GM12878 (cell line): ENCODE results near the gene ZSCAN22. TPM values are rescaled to one million over a fixed set of nuclear protein-coding genes. Genes with fewer than 3 reads are reported as not detected.

ENCODE experiments used
- ATAC-seq: fragments of 200-7000 bp; cut with Tn5 transposase; 3 replicates; pipeline ENCODE4 v1.9.1; 2020; ENCODE audit warnings: mild to moderate bottlenecking, moderate library complexity
- BruUV-seq: library from RNA; stranded (reverse); fragments of 400-500 nt; replicated peaks from 2 replicates; lab custom pipeline; 2021; lab: Mats Ljungman, UMichigan
- CTCF ChIA-PET: fragments of 300-600 bp; sonication (Branson Sonifier 250); formaldehyde crosslinking; extraction: SDS; loops from one replicate; lab custom pipeline; 2021; ENCODE audit warnings: inconsistent platforms; lab: Yijun Ruan, JAX
- POLR2A ChIA-PET: fragments of 350-600 bp; formaldehyde crosslinking; extraction: SDS; loops from one replicate; lab custom pipeline; 2021; ENCODE audit warnings: inconsistent platforms; lab: Charles Lee
- RAD21 ChIA-PET: fragments of 300-600 bp; sonication (Branson Sonifier 250); formaldehyde crosslinking; loops from one replicate; lab custom pipeline; 2023; ENCODE audit warnings: antibody characterized with exemption; ENCODE audit not compliant: unreplicated experiment; lab: Charles Lee
- SMC1A ChIA-PET: fragments of 300-600 bp; sonication (Branson Sonifier 250); formaldehyde crosslinking; loops from one replicate; lab custom pipeline; 2023; ENCODE audit not compliant: unreplicated experiment, uncharacterized antibody; lab: Charles Lee
- DNase-seq: peaks from one replicate; pipeline ENCODE4 v3.0.0-alpha.2; 2011; ENCODE audit warnings: low read depth, low spot score
- FAIRE-seq: peaks from 3 replicates; lab custom pipeline; 2011; peaks lifted over from hg19 to GRCh38; lab: Jason Lieb, UNC
- H2AFZ ChIP-seq: 2 replicates; pipeline ENCODE4 v1.6.0; 2011; ENCODE audit warnings: low read depth, low read length, control low read depth; ENCODE audit not compliant: control insufficient read depth
- H3K27ac ChIP-seq: 2 replicates; pipeline ENCODE4 v1.5.1; 2011; ENCODE audit warnings: control low read depth; ENCODE audit not compliant: control insufficient read depth, insufficient read depth
- H3K27me3 ChIP-seq, 2 experiments: replicated peaks in 1 of 2; 2 replicates each; pipeline versions ENCODE4 v1.6.0 to v1.6.1; 2011; ENCODE audit warnings: low read length in 1 of 2; ENCODE audit not compliant: control insufficient read depth in 2 of 2, insufficient read depth in 2 of 2
- H3K36me3 ChIP-seq, 2 experiments: 2 replicates each; pipeline ENCODE4 v1.5.1; 2011; ENCODE audit warnings: low read length in 1 of 2; ENCODE audit not compliant: control insufficient read depth in 2 of 2, insufficient read depth in 2 of 2
- H3K4me1 ChIP-seq: 2 replicates; pipeline ENCODE4 v1.6.1; 2011; ENCODE audit warnings: mild to moderate bottlenecking, low read length, moderate library complexity, mixed read lengths; ENCODE audit not compliant: control insufficient read depth, insufficient read depth
- H3K4me2 ChIP-seq: 2 replicates; pipeline ENCODE4 v1.6.0; 2011; ENCODE audit warnings: control low read depth; ENCODE audit not compliant: control insufficient read depth, insufficient read depth
- H3K4me3 ChIP-seq: fragments of 200-600 bp; sonication (generic); 2 replicates; pipeline ENCODE4 v1.5.1; 2016
- H3K79me2 ChIP-seq: 2 replicates; pipeline ENCODE4 v1.6.0; 2011; ENCODE audit warnings: low read length; ENCODE audit not compliant: control insufficient read depth, insufficient read depth
- H3K9ac ChIP-seq: 2 replicates; pipeline ENCODE4 v1.8.0; 2011; ENCODE audit warnings: low read length, control low read depth, mixed read lengths; ENCODE audit not compliant: control insufficient read depth, insufficient read depth
- H3K9me3 ChIP-seq: replicated peaks from 3 replicates; pipeline ENCODE4 v1.5.1; 2011; ENCODE audit warnings: mild to moderate bottlenecking, low read length; ENCODE audit not compliant: control insufficient read depth, insufficient read depth
- H4K20me1 ChIP-seq: 2 replicates; pipeline ENCODE4 v1.6.0; 2011; ENCODE audit not compliant: control insufficient read depth, insufficient read depth
- CHD2 ChIP-seq: IDR thresholded peaks from 2 replicates; pipeline ENCODE4 v1.6.1; 2011; ENCODE audit warnings: low read depth, low read length, improper control_type of control experiment, borderline replicate concordance
- JUND ChIP-seq: IDR thresholded peaks from 2 replicates; pipeline ENCODE4 v1.6.1; 2012; ENCODE audit warnings: low read depth, mild to moderate bottlenecking, low read length, improper control_type of control experiment, moderate library complexity
- KDM1A ChIP-seq: fragments of 200-600 bp; sonication (generic); IDR thresholded peaks from 2 replicates; pipeline ENCODE4 v1.6.1; 2016; ENCODE audit warnings: borderline replicate concordance
- MEF2B ChIP-seq: fragments of 450-650 bp; IDR thresholded peaks from 2 replicates; pipeline ENCODE4 v1.6.1; 2018; ENCODE audit warnings: mild to moderate bottlenecking, moderate library complexity; ENCODE audit not compliant: partially characterized antibody, poor library complexity, severe bottlenecking
- NFXL1 ChIP-seq: fragments of 450-650 bp; IDR thresholded peaks from 2 replicates; pipeline ENCODE4 v1.6.1; 2017; ENCODE audit warnings: antibody characterized with exemption, mild to moderate bottlenecking, borderline replicate concordance
- NFYB ChIP-seq: IDR thresholded peaks from 2 replicates; pipeline ENCODE4 v1.6.1; 2011; ENCODE audit warnings: low read depth, mild to moderate bottlenecking, low read length, improper control_type of control experiment, moderate library complexity; ENCODE audit not compliant: insufficient read depth
- PML ChIP-seq: IDR thresholded peaks from 2 replicates; pipeline ENCODE4 v1.6.1; 2012; ENCODE audit warnings: low read length, inconsistent platforms
- RFX5 ChIP-seq: IDR thresholded peaks from 2 replicates; pipeline ENCODE4 v1.6.1; 2011; ENCODE audit warnings: low read depth, low read length, improper control_type of control experiment
- TAF1 ChIP-seq: IDR thresholded peaks from 2 replicates; pipeline ENCODE4 v1.6.1; 2011; ENCODE audit warnings: mild to moderate bottlenecking, low read depth, low read length, borderline replicate concordance
- ZNF207 ChIP-seq: fragments of 450-650 bp; IDR thresholded peaks from 2 replicates; pipeline ENCODE4 v1.6.1; 2014; ENCODE audit warnings: antibody characterized with exemption, mild to moderate bottlenecking, borderline replicate concordance
- ZNF217 ChIP-seq: fragments of 450-650 bp; IDR thresholded peaks from 2 replicates; pipeline ENCODE4 v1.6.1; 2017; ENCODE audit warnings: antibody characterized with exemption, mild to moderate bottlenecking
- WGBS: methylation state at CpG from one replicate; pipeline ENCODE4 v1.1.6; 2016; ENCODE audit warnings: low lambda C conversion rate; ENCODE audit not compliant: insufficient replicate concordance, insufficient coverage; ENCODE audit errors: missing lambda C conversion rate; 5-methylcytosine and 5-hydroxymethylcytosine counted together
- in situ Hi-C: fragments of 300-500 bp; cut with MboI; formaldehyde crosslinking; loops from 9 replicates; pipeline ENCODE4 v1.14.3; 2018; ENCODE audit warnings: mixed read lengths
- intact Hi-C: fragments of 100-400 bp; cut with micrococcal nuclease; formaldehyde crosslinking; loops from one replicate; pipeline ENCODE4 v1.14.2; 2022; ENCODE audit not compliant: unreplicated experiment
- polyA plus RNA-seq, 11 experiments: library from polyadenylated mRNA; depleted of rRNA in 4 of 11; unstranded in 6 of 11; stranded (reverse) in 5 of 11; fragments of >200 nt; fragmentation: Nextera tagmentation in 4 of 11; fragmentation: Illumina TruSeq in 1 of 11; extraction: Ambion mirVana in 4 of 11; extraction: Trizol in 1 of 11; gene quantifications; 1 replicate in 1 of 11; 2 replicates in 10 of 11; pipeline versions ENCODE4 v1.2.1 to v1.2.3, GENCODE V29; 2011 to 2016; ENCODE audit warnings: inconsistent platforms in 2 of 11, missing spikeins in 2 of 11, low read depth in 1 of 11
- total RNA-seq, 4 experiments: library from RNA; depleted of rRNA in 3 of 4; stranded (reverse); fragments of >200 nt in 3 of 4; fragmentation: Illumina TruSeq in 1 of 4; extraction: Trizol in 1 of 4; gene quantifications; 2 replicates each; pipeline versions ENCODE4 v1.2.1 to v1.2.3, GENCODE V29; 2013 to 2021
- TF ChIP-seq, protein P1 (sequence below): fragments of 450-650 bp; IDR thresholded peaks from 2 replicates; pipeline ENCODE4 v1.6.1; 2016; ENCODE audit warnings: mild to moderate bottlenecking, moderate library complexity, borderline replicate concordance
- TF ChIP-seq, protein P2 (sequence below): IDR thresholded peaks from 2 replicates; pipeline ENCODE4 v1.6.1; 2011; ENCODE audit warnings: borderline replicate concordance, low read depth, mild to moderate bottlenecking, moderate library complexity, low read length; ENCODE audit not compliant: insufficient read depth, poor library complexity, severe bottlenecking
- TF ChIP-seq, protein P3 (sequence below): IDR thresholded peaks from 2 replicates; pipeline ENCODE4 v1.6.1; 2011; ENCODE audit warnings: borderline replicate concordance, low read depth, mild to moderate bottlenecking, moderate library complexity, mixed read lengths, low read length; ENCODE audit not compliant: insufficient read depth; ENCODE audit errors: extremely low read length

ZSCAN22 gene
- total and polyA plus RNA-seq, 10 of the 15 experiments (the other 5 are each of a cell fraction or from before 2014, with no cell fraction given) = 0.49 to 3.9 (median 2.6) TPM

DNA sequence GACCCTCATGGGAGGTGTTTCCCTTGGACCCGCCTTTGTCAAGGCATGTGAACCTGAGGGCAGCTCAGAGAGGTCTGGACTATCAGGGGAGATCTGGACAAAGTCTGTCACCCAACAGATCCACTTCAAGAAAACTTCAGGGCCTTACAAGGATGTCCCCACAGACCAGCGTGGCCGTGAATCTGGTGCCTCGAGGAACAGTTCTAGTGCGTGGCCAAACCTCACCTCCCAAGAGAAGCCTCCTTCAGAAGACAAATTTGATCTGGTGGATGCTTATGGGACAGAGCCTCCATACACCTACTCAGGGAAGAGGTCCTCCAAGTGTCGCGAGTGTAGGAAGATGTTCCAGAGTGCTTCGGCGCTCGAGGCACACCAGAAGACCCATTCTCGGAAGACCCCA, 11.5 kb downstream of the ZSCAN22 start:
- intact Hi-C loops = no loop called here
- ChIA-PET POLR2A (no interaction called here), RAD21 (no interaction called here), CTCF (no interaction called here), SMC1A (no interaction called here)
- Histone ChIP-seq H3K4me2 (no peak overlapping the region), H3K9me3 (no peaks in the 10 kb centered on the region; the same call in 2 of the 3 replicates), H2AFZ (no peak overlapping the region), H3K4me3 (no peak overlapping the region), H3K27me3 (no peaks in the 10 kb centered on the region), H3K27ac (no peak overlapping the region), H3K36me3 (peaks cover 7 to 11% of the 10 kb centered on the region in 2 experiments; a peak in 3 of 4 replicates), H3K79me2 (no peaks in the 10 kb centered on the region), H3K4me1 (no peaks in the 10 kb centered on the region), H3K9ac (no peak overlapping the region), H4K20me1 (no peaks in the 10 kb centered on the region; the same call in 1 of the 2 replicates)
- BruUV-seq = no TSS peak
- no peak for TF ChIP-seq ZNF217
- TF ChIP-seq NFYB = no peak
- TF ChIP-seq KDM1A = no peak
- TF ChIP-seq, protein P1, sequence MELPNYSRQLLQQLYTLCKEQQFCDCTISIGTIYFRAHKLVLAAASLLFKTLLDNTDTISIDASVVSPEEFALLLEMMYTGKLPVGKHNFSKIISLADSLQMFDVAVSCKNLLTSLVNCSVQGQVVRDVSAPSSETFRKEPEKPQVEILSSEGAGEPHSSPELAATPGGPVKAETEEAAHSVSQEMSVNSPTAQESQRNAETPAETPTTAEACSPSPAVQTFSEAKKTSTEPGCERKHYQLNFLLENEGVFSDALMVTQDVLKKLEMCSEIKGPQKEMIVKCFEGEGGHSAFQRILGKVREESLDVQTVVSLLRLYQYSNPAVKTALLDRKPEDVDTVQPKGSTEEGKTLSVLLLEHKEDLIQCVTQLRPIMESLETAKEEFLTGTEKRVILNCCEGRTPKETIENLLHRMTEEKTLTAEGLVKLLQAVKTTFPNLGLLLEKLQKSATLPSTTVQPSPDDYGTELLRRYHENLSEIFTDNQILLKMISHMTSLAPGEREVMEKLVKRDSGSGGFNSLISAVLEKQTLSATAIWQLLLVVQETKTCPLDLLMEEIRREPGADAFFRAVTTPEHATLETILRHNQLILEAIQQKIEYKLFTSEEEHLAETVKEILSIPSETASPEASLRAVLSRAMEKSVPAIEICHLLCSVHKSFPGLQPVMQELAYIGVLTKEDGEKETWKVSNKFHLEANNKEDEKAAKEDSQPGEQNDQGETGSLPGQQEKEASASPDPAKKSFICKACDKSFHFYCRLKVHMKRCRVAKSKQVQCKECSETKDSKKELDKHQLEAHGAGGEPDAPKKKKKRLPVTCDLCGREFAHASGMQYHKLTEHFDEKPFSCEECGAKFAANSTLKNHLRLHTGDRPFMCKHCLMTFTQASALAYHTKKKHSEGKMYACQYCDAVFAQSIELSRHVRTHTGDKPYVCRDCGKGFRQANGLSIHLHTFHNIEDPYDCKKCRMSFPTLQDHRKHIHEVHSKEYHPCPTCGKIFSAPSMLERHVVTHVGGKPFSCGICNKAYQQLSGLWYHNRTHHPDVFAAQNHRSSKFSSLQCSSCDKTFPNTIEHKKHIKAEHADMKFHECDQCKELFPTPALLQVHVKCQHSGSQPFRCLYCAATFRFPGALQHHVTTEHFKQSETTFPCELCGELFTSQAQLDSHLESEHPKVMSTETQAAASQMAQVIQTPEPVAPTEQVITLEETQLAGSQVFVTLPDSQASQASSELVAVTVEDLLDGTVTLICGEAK = no peak
- TF ChIP-seq TAF1 = no peak
- TF ChIP-seq CHD2 = no peak
- TF ChIP-seq NFXL1 = no peak
- TF ChIP-seq ZNF207 = no peak
- TF ChIP-seq, protein P2, sequence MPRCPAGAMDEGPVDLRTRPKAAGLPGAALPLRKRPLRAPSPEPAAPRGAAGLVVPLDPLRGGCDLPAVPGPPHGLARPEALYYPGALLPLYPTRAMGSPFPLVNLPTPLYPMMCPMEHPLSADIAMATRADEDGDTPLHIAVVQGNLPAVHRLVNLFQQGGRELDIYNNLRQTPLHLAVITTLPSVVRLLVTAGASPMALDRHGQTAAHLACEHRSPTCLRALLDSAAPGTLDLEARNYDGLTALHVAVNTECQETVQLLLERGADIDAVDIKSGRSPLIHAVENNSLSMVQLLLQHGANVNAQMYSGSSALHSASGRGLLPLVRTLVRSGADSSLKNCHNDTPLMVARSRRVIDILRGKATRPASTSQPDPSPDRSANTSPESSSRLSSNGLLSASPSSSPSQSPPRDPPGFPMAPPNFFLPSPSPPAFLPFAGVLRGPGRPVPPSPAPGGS = no peak
- no peak for TF ChIP-seq MEF2B
- no peak for TF ChIP-seq PML
- TF ChIP-seq JUND = no peak
- no peak for TF ChIP-seq RFX5
- TF ChIP-seq, protein P3, sequence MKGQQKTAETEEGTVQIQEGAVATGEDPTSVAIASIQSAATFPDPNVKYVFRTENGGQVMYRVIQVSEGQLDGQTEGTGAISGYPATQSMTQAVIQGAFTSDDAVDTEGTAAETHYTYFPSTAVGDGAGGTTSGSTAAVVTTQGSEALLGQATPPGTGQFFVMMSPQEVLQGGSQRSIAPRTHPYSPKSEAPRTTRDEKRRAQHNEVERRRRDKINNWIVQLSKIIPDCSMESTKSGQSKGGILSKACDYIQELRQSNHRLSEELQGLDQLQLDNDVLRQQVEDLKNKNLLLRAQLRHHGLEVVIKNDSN = no peak
- DNase-seq = no peak
- in situ Hi-C loops = no loop called here
- no peak for FAIRE-seq
- no peak for ATAC-seq
- WGBS = 96% methylated on average over 11 of the region's 11 CpGs
